K562 (cell line): ENCODE data around the gene PLCB4. TPM values are rescaled to one million over a fixed set of nuclear protein-coding genes. Genes with fewer than 3 reads are reported as not detected.

ENCODE experiments used
- ATAC-seq: fragments of 200-7000 bp; cut with Tn5 transposase; 3 replicates; pipeline ENCODE4 v1.9.1; 2020; ENCODE audit warnings: moderate library complexity
- BruUV-seq: library from RNA; stranded (reverse); fragments of 400-500 nt; replicated peaks from 2 replicates; lab custom pipeline; 2021; lab: Mats Ljungman, UMichigan
- CTCF ChIA-PET: fragments of 300-600 bp; formaldehyde crosslinking; extraction: SDS; loops from one replicate; lab custom pipeline; 2021; ENCODE audit warnings: low intra/inter-chr PET ratio; lab: Yijun Ruan, JAX
- POLR2A ChIA-PET: fragments of 300-600, 350-650 bp; sonication (Branson Sonifier 250); formaldehyde crosslinking; extraction: SDS; loops from one replicate; lab custom pipeline; 2021; ENCODE audit warnings: antibody characterized with exemption, inconsistent platforms; lab: Yijun Ruan, JAX
- DNase-seq, 4 experiments: peaks; one replicate each; pipeline versions ENCODE4 v3.0.0 to v3.0.0-alpha.2; 2011 to 2018; ENCODE audit warnings: low spot score in 3 of 4, mixed read lengths in 3 of 4; ENCODE audit errors: extremely low read depth in 1 of 4
- FAIRE-seq: peaks from 2 replicates; lab custom pipeline; 2011; peaks lifted over from hg19 to GRCh38; lab: Jason Lieb, UNC
- H2AFZ ChIP-seq: 2 replicates; pipeline ENCODE4 v1.6.0; 2011; ENCODE audit warnings: low read depth, low read length, control low read depth, inconsistent platforms
- H3K27ac ChIP-seq: fragments of 200-600 bp; 3 replicates; pipeline ENCODE4 v1.8.0; 2011; ENCODE audit warnings: low read depth, mild to moderate bottlenecking, control low read depth, inconsistent platforms, low read length, moderate library complexity, mixed read lengths; ENCODE audit errors: extremely low read depth
- H3K27me3 ChIP-seq, 2 experiments: fragments of 300-600 bp in 1 of 2; 2 replicates in 1 of 2; 3 replicates in 1 of 2; pipeline versions ENCODE4 v1.6.0 to v1.8.0; 2011; ENCODE audit warnings: inconsistent platforms in 2 of 2, low read length in 2 of 2, mild to moderate bottlenecking in 1 of 2, mixed read lengths in 1 of 2, moderate library complexity in 1 of 2; ENCODE audit not compliant: control insufficient read depth in 2 of 2, insufficient read depth in 2 of 2
- H3K36me3 ChIP-seq: fragments of 300-600 bp; 3 replicates; pipeline ENCODE4 v1.8.0; 2011; ENCODE audit warnings: mild to moderate bottlenecking, low read length, inconsistent platforms; ENCODE audit not compliant: control insufficient read depth, insufficient read depth
- H3K4me1 ChIP-seq, 2 experiments: fragments of 200-600 bp in 1 of 2; replicated peaks in 1 of 2; 2 replicates in 1 of 2; 3 replicates in 1 of 2; pipeline versions ENCODE4 v1.5.1 to v1.8.0; 2011; ENCODE audit warnings: inconsistent platforms in 2 of 2, low read length in 2 of 2, mild to moderate bottlenecking in 1 of 2, mixed read lengths in 1 of 2, moderate library complexity in 1 of 2; ENCODE audit not compliant: control insufficient read depth in 2 of 2, insufficient read depth in 2 of 2
- H3K4me2 ChIP-seq: 2 replicates; pipeline ENCODE4 v1.6.1; 2011; ENCODE audit warnings: low read length, control low read depth, inconsistent platforms, mixed read lengths; ENCODE audit not compliant: insufficient read depth
- H3K4me3 ChIP-seq: fragments of 200-600 bp; sonication (generic), shearing (Covaris generic); 2 replicates; pipeline ENCODE4 v1.5.1; 2016; ENCODE audit warnings: control low read depth, inconsistent platforms
- H3K79me2 ChIP-seq: fragments of 200-600 bp; 3 replicates; pipeline ENCODE4 v1.8.0; 2011; ENCODE audit warnings: low read length, inconsistent platforms; ENCODE audit not compliant: control insufficient read depth, insufficient read depth
- H3K9ac ChIP-seq, 2 experiments: 2 replicates each; pipeline versions ENCODE4 v1.6.0 to v1.6.1; 2011; ENCODE audit warnings: low read depth in 2 of 2, low read length in 2 of 2, control low read depth in 1 of 2, inconsistent platforms in 1 of 2, mild to moderate bottlenecking in 1 of 2, mixed read lengths in 1 of 2; ENCODE audit not compliant: insufficient read depth in 1 of 2
- H3K9me1 ChIP-seq: one replicate; pipeline ENCODE4 v1.6.0; 2011; ENCODE audit warnings: inconsistent platforms, mild to moderate bottlenecking, low read length, moderate library complexity; ENCODE audit not compliant: control insufficient read depth, insufficient read depth
- H3K9me3 ChIP-seq: replicated peaks from 2 replicates; pipeline ENCODE4 v1.5.1; 2011; ENCODE audit warnings: low read depth, low read length, inconsistent platforms; ENCODE audit not compliant: control insufficient read depth, insufficient read depth
- H4K20me1 ChIP-seq: replicated peaks from 2 replicates; pipeline ENCODE4 v1.6.1; 2011; ENCODE audit warnings: low read length, inconsistent platforms, mixed read lengths; ENCODE audit not compliant: control insufficient read depth, insufficient read depth
- ESRRA ChIP-seq: fragments of 450-650 bp; IDR thresholded peaks from 2 replicates; pipeline ENCODE4 v1.6.1; 2014; ENCODE audit warnings: low read depth, mild to moderate bottlenecking, moderate library complexity, borderline replicate concordance
- HLTF ChIP-seq: fragments of 450-650 bp; IDR thresholded peaks from 2 replicates; pipeline ENCODE4 v1.6.1; 2016
- MIER1 ChIP-seq: fragments of 450-650 bp; IDR thresholded peaks from 2 replicates; pipeline ENCODE4 v1.6.1; 2016; ENCODE audit warnings: antibody characterized with exemption, mild to moderate bottlenecking, low read depth
- NBN ChIP-seq: fragments of 450-650 bp; IDR thresholded peaks from 2 replicates; pipeline ENCODE4 v1.6.1; 2016; ENCODE audit warnings: low read depth, mild to moderate bottlenecking
- TAL1 ChIP-seq: fragments of 450-650 bp; IDR thresholded peaks from 2 replicates; pipeline ENCODE4 v1.6.1; 2016; ENCODE audit warnings: mild to moderate bottlenecking
- XRCC4 ChIP-seq: IDR thresholded peaks from one replicate; pipeline ENCODE4 v1.6.1; 2011; ENCODE audit not compliant: insufficient read depth, insufficient read length; ENCODE audit errors: extremely low read depth
- ZNF239 ChIP-seq: fragments of 250-450 bp; sonication (Bioruptor Pico); IDR thresholded peaks from 2 replicates; pipeline ENCODE4 v1.4.0; 2020; ENCODE audit warnings: mild to moderate bottlenecking
- ZNF41 ChIP-seq: fragments of 250-450 bp; sonication (Bioruptor Pico); conservative IDR thresholded peaks from 2 replicates; pipeline ENCODE4 v1.4.0; 2020; ENCODE audit warnings: mild to moderate bottlenecking
- ZNF830 ChIP-seq: fragments of 250-450 bp; sonication (Bioruptor Pico); IDR thresholded peaks from 2 replicates; pipeline ENCODE4 v1.5.0; 2021; ENCODE audit warnings: mild to moderate bottlenecking
- WGBS: fragments of 100-300 bp; shearing (Covaris generic); methylation state at CpG from one replicate; pipeline ENCODE4 v1.1.6; 2016; ENCODE audit warnings: low coverage, mixed read lengths; ENCODE audit not compliant: insufficient coverage; ENCODE audit errors: missing lambda C conversion rate; 5-methylcytosine and 5-hydroxymethylcytosine counted together
- in situ Hi-C: fragments of 300-500 bp; cut with MboI; formaldehyde crosslinking; loops from 4 replicates; pipeline ENCODE4 v1.15.0; 2018; ENCODE audit warnings: inconsistent platforms, mixed read lengths
- intact Hi-C: fragments of 100-400 bp; cut with micrococcal nuclease; formaldehyde crosslinking; loops from 2 replicates; pipeline ENCODE4 v1.14.2; 2022
- polyA plus RNA-seq, 8 experiments: library from polyadenylated mRNA; depleted of rRNA in 4 of 8; stranded (reverse) in 5 of 8; unstranded in 3 of 8; fragments of >200 nt; fragmentation: Nextera tagmentation in 2 of 8; fragmentation: Illumina TruSeq in 1 of 8; extraction: Ambion mirVana in 2 of 8; extraction: Trizol in 1 of 8; gene quantifications; 2 replicates each; pipeline versions ENCODE4 v1.2.1 to v1.2.3, GENCODE V29; 2011 to 2014; ENCODE audit warnings: inconsistent platforms in 1 of 8, missing spikeins in 1 of 8
- total RNA-seq, 7 experiments: library from RNA; depleted of rRNA in 6 of 7; stranded (reverse); fragments of >200 nt in 6 of 7; fragmentation: Illumina TruSeq in 2 of 7; extraction: Trizol in 2 of 7; gene quantifications; 2 replicates each; pipeline versions ENCODE4 v1.2.1 to v1.2.3, GENCODE V29; 2011 to 2021; ENCODE audit warnings: low replicate concordance in 1 of 7
- TF ChIP-seq, protein P1 (sequence below), 2 experiments: fragments of 450-650 bp; conservative IDR thresholded peaks; 2 replicates each; pipeline ENCODE4 v1.6.1; 2017; ENCODE audit warnings: mild to moderate bottlenecking in 2 of 2, moderate library complexity in 2 of 2
- TF ChIP-seq, protein P2 (sequence below): IDR thresholded peaks from 2 replicates; pipeline ENCODE4 v1.6.1; 2011; ENCODE audit not compliant: insufficient read length; ENCODE audit errors: extremely low read depth

PLCB4 gene
- total and polyA plus RNA-seq, 9 of the 15 experiments (the other 6 are each of a cell fraction or from before 2014, with no cell fraction given): 0.20 to 2.9 (median 0.52) TPM

DNA sequence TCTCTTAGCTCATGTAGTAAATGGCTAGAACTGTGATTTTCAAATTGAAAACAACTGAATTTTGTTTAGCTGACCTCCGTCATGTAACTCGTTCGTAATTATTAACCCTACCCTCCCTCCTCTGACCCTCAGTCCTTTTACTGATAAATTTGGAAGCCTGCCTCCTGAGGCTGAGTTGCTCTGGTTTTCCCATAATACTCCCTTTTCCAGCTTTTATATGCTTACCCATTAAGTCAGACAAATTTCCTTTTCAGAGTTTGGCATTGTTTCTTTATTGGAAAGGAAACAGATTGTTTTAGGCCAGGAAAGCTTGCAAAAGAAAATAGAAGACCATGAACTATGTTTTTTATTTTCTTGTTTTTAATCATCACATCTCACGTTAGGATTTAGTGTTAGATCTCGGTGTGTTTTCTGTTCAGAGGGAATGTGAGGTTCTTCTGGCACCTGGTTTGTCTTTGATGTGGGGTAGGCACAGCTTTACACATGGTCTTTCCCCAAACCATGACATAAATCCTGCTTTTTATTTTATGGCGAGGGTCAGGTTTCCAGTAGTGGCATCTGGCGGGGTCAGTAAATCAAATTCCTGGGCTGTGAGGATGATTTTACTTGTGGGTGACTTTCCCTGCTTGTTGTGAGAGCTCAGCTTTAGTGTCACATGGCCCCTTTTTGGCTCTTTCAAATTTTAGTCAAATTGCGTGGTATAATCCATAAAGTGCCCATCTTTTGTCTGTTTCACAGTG is 24.5 kb downstream of the PLCB4 start:
- in situ Hi-C loops (no loop called here), intact Hi-C loops (no loop called here)
- ATAC-seq: no peak
- H3K4me2 ChIP-seq: no peak overlapping the region
- 34% methylated on average over 8 of the region's 8 CpGs for WGBS
- no peaks in the 10 kb centered on the region; a peak in 1 of 5 replicates for H3K4me1 ChIP-seq
- TF ChIP-seq, protein P1, sequence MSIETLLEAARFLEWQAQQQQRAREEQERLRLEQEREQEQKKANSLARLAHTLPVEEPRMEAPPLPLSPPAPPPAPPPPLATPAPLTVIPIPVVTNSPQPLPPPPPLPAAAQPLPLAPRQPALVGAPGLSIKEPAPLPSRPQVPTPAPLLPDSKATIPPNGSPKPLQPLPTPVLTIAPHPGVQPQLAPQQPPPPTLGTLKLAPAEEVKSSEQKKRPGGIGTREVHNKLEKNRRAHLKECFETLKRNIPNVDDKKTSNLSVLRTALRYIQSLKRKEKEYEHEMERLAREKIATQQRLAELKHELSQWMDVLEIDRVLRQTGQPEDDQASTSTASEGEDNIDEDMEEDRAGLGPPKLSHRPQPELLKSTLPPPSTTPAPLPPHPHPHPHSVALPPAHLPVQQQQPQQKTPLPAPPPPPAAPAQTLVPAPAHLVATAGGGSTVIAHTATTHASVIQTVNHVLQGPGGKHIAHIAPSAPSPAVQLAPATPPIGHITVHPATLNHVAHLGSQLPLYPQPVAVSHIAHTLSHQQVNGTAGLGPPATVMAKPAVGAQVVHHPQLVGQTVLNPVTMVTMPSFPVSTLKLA (conservative IDR thresholded peaks at IDR 0.05): no peak
- TF ChIP-seq ZNF239 (no peak), TAL1 (no peak), XRCC4 (no peak), ZNF830 (CRISPR knock-in tag) (no peak), NBN (no peak), MIER1 (no peak), ESRRA (no peak), HLTF (no peak), ZNF41 (no peak)
- TF ChIP-seq, protein P2, sequence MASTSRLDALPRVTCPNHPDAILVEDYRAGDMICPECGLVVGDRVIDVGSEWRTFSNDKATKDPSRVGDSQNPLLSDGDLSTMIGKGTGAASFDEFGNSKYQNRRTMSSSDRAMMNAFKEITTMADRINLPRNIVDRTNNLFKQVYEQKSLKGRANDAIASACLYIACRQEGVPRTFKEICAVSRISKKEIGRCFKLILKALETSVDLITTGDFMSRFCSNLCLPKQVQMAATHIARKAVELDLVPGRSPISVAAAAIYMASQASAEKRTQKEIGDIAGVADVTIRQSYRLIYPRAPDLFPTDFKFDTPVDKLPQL: no peak
- no peak for FAIRE-seq
- no peaks in the 10 kb centered on the region for H3K79me2 ChIP-seq
- no peaks in the 10 kb centered on the region for H4K20me1 ChIP-seq
- no peak overlapping the region for H2AFZ ChIP-seq
- no peaks in the 10 kb centered on the region for H3K27me3 ChIP-seq
- H3K9ac ChIP-seq: no peak overlapping the region
- H3K36me3 ChIP-seq: no peaks in the 10 kb centered on the region
- no TSS peak for BruUV-seq
- ChIA-PET CTCF (no interaction called here), POLR2A (no interaction called here)
- no peaks in the 10 kb centered on the region for H3K9me1 ChIP-seq
- no peak overlapping the region for H3K27ac ChIP-seq
- H3K9me3 ChIP-seq: no peaks in the 10 kb centered on the region
- DNase-seq: no peak
- H3K4me3 ChIP-seq: no peak overlapping the region
